Suprapubic skin (tissue), 3 donors: ENCODE data around the gene BEX4.

ENCODE experiments used
- EP300 ChIP-seq: sonication (generic); formaldehyde crosslinking; IDR thresholded peaks from one replicate; pipeline ENCODE4 v1.6.1; 2017; ENCODE audit warnings: antibody characterized with exemption
- TF ChIP-seq, protein P1 (sequence below), 2 donors: fragments of 200-600 bp in 1 of 2; fragments of 450-650 bp in 1 of 2; sonication (generic) in 1 of 2; IDR thresholded peaks; one replicate each; pipeline ENCODE4 v1.5.1; 2016 to 2019; ENCODE audit warnings: antibody characterized with exemption in 2 of 2, mild to moderate bottlenecking in 1 of 2, moderate library complexity in 1 of 2

DNA sequence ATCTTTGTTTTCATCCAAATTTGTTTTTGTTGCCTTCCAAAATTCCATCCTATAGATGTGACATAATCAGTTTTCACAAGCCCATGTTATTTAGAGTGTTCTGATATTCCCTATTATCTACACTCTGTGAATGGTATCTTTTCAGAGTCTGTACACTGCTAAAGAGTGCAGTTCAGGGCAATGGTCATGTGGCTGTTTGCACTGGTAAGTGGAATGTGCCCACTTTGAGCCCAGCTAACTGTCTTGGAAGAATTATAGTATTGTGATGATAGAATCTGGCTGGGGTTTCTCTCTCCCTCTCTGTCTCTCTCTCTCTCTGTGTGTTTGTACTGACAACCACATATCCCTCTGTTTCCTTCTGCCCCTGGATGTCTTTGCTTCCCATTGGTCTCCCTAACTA lies 37.4 kb upstream of the BEX4 start:
- no peak for TF ChIP-seq EP300
- TF ChIP-seq, protein P1, sequence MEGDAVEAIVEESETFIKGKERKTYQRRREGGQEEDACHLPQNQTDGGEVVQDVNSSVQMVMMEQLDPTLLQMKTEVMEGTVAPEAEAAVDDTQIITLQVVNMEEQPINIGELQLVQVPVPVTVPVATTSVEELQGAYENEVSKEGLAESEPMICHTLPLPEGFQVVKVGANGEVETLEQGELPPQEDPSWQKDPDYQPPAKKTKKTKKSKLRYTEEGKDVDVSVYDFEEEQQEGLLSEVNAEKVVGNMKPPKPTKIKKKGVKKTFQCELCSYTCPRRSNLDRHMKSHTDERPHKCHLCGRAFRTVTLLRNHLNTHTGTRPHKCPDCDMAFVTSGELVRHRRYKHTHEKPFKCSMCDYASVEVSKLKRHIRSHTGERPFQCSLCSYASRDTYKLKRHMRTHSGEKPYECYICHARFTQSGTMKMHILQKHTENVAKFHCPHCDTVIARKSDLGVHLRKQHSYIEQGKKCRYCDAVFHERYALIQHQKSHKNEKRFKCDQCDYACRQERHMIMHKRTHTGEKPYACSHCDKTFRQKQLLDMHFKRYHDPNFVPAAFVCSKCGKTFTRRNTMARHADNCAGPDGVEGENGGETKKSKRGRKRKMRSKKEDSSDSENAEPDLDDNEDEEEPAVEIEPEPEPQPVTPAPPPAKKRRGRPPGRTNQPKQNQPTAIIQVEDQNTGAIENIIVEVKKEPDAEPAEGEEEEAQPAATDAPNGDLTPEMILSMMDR (IDR thresholded peaks at IDR 0.05): no peak
